Amniotic epithelial cell (primary cell): ENCODE results near the gene CEMP1.

Experiments used
- DNase-seq: peaks from one replicate; pipeline ENCODE4 v3.0.0-alpha.2; 2010; ENCODE audit warnings: low read depth

Gene CEMP1

DNA sequence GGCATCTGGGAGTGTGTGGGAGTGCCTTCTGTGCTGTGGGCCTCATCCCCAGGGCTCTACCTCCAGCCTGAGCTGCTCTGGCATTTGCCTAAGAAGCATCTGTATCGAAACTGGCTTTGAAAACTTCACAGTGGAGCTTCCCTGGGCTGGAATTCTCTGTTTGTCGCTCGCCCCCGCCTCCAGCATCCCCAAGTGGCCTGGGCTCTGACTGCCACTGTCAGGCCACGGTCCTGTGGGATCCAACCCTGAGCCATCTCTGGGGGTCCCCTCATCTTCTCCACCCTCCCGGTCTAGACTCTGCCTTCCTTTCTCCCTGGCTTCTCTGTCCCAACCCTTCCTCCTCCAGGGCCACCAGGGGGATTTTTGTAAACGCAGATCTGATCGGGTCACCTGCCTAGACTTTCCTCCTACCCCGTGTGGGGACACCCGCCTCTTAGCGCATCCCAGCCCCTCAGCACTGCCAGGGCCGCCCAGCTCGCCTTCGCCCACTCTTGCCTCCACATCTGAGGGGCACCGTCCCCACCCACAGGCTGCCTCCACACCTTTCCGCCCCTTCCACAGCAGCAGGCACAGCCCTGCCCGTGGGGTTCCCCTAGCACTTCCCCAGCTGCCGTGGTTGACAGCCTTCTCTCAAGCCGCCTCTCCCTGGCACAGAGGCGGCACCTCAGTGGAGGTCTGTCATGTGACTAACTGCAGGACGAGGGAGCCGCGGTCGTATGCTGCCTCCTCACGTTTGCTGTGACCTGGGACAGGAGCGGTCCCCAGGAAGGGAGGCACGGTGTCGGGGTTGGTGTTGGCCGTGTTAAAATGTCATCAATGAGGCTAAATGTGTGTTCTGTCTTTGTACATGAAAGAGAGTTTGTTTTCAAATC is 44.3 kb downstream of the CEMP1 start:
- peak; percentile 34 for DNase-seq

DNA sequence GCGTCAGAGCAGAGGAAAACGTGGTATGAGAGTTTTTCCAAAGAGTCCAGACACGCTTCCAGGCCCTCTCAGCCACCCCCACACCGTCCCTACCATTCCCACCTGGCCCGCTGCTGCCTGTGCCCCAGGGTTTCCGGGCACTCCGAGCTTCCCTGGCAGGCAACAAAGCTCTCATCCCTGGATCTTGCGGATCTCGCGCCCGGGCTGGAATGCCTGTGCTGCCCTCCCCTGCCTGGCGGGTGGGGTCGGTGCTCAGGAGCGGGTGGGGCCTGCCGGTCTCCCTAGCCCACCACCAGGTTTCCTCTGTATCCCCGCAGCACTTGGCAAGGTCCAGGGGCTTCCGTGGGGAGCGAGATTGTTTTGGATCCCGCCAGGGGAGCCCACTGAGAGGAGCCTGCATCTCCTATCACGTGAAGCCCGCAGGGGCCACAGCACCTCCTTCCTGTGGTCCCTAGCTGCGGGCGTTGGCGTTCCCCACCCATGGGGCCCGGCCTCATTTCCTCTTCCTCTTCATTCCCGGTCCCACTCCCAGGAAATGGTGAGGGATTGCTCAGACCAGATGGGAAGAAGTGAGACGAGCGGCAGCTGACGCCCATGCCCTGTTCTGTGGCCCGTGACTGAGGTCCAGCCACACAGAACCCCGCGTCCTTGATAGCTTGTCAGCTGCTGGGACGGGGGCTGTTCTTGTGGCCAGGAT is 45.2 kb downstream of the CEMP1 start:
- no peak for DNase-seq

DNA sequence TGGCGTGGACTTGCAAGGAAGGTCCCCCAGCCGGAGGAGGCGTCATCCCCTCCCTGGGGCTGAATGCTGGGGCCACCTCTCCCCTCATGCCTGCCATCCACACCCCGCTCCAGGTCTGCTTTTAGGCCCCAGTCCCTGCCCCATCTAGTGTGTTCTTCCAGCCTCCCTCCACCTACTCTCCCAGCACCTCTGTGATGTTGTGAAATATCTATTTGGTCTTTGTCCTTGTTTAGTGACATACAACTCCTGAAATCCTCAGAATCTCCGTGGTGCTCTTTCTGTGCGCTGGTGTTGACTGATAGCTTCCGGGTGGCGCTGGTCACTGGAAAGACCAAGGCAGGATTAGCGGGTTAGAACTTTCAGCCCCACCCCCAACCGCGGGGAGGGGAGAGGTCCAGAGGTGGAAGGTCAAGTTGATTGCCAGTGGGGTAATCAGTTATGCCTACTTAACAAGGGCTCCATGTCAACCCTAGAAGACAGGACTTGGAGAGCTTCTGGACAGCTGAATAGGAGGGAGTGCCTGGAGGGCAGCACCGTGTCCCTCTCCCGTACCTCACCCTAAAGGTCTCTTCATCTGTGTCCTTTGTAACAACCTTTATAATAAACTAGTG is 46.2 kb downstream of the CEMP1 start:
- no peak for DNase-seq

DNA sequence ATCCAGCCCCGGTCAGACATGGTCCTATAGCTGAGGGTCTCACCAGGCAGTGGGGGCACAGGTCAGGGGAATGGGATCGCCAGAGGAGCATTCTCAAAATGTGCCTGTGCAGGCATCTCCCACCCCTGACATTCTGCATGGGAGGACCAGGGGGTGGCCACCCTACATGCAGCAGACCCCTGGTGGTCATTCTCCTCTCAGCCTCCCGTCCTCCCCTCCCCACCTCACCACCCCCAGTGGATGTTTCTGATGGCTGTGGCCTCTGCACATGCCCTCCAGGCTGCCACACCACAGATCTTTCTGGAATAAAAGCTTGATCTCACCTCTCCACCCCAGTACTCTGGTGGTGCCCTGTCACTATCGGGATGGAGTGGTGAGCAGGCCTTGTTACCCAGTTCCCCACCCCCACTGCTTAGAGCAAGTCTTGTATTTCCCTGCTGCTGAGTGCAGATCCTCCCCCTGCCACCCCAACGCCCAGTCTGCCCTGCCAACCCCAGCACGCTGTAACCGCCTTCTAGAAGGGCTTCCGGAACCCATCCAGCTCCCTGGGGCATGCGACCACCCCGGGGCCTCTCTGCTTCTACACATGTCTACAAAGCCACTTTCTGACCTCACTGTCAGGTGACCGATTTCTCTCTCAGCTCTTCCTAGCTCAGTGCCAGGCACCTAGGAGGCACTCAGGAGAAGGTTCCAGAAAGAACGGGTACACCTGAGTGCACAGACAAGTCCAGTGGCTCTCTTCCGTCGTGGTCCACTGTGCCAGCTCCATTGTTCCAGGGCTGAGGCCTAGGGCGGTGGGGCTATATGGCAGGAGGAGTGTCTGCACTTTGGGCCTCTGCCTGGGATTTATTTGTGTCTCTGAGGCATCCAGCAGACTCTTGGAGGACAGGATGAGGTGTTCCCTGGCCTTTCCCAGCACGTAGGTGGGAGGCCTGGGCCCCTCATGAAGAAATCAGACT is 47.0 kb downstream of the CEMP1 start:
- DNase-seq: no peak

DNA sequence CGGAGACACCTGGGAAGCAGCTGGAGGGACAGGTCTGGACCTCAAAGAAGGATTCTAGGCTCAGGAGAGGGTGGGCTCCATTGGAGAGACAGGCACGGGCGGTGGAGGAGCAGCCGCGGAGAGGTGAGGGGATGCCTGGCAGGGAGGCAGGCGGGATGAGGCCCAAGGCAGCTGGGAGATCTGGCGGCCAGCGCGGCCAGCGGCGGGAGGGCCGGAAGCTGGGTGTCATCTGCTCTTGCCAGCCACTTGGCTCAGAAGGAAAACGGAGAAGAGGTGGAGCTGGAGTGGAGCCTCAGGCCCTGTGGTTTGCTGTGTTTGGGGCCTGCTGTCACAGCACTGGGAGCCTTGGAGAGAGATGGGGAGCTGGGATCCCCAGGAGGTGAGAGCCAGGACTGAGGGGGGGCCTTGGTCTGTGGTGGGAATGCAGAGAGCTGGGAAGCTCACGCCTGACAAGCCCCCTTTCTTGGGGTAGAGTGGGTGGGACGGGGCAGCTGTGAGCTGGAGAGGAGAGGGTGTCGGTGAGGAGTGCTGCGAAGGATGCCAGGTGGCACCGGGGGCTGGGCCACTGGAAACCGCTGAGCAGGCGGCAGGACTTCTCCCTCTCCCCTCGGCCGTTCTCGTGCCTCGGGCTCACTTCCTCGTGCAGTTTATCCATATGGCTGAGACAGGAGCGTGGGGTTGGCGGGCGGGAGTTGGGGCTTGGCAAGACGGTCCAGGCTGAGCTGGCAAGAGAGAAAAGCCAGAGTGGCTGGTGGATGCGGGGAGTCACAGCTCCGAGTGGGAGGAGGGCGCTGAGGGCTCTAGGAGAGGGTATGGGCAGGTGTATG is 48.3 kb downstream of the CEMP1 start:
- DNase-seq: no peak

DNA sequence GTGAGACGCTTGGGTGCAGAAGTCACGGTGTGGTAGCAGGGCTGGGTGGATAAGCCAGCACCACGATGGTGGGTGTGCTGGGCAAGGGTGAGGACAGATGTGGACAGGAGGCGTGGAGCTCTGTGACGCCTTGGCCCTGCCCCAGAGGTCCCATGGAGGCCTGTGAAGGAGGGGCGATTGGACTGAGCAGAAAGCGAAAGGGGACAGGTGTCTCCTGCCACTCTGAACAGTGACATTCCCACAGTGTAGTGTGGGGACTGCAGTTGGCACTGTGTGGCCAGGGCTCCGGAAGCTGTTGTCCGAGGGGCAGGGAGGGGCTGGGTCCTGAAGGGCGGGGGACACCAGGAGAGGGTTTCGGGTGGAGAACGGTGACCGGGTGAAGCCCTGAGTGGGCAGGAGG is 49.0 kb downstream of the CEMP1 start:
- no peak for DNase-seq

DNA sequence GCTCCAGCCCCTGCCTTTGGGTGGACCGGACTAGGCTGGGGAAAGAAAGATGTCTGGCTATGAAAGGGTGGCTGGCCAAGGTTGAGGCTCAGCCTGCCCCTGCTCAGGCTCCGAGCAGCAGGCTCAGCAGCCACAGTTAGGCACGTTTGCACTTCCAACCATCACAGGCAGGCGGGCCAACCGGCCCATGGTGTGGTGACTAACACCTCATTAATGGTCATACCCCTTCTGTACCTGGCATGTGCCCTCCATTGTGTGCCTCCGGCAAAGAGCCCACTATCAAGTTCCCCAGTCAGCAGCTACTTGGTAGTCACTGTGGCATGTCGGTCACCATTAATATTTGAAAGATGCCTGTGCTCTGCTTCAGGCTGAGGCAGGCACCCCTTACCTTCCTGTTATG is 49.5 kb downstream of the CEMP1 start:
- DNase-seq: no peak

DNA sequence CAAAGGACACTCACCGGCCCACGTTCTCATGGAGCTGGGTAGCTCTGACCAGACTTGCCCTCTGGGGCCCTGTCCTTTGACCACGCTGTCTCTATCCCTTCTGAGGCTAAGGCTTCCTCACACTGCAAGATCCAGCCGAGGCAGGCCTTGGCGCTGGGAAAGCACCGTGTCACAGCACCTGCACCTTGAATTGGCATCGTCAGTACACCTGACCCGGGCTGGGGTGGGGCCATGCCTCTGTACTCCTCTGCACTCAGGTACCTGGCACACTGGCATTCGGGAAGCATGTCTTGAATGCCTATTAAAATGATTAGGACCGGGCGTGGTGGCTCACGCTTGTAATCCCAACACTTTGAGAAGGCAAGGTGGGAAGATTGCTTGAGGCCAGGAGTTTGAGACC is 50.3 kb downstream of the CEMP1 start:
- DNase-seq: no peak
